ENCODE results near the gene GOLPH3. TPM values are rescaled to one million over a fixed set of nuclear protein-coding genes. Genes with fewer than 3 reads are reported as not detected.

GOLPH3 gene
- total RNA-seq, 4 donors from 2014 or later, result 149 to 277 (median 187) TPM

DNA sequence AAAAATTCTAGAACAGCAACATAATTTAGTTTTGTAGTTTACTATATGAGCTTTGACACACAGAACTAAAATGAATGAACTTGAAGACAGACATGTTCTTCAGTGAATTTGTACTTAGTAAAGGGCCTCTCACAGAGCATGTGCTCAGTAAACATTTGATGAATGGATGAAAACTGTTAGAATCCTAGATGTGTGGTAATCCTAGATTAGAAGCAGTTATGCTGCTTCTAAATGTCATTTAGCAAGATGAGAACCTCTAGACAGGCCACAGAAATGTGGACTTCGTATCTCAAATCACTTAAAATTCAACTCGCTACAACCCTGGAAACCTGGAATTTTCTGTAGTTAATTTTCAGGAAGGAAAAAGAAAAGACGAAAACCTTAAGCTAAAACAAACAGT, 8.5 kb downstream of the GOLPH3 start:
- no peaks in the 10 kb centered on the region for H3K9me3 ChIP-seq
- 51% methylated on average over 3 of the region's 3 CpGs for WGBS
- H3K36me3 ChIP-seq, result peaks cover 0 to 34% (median 14%) of the 10 kb centered on the region in 4 donors
- DNase-seq (ENCODE audit: extremely low spot score), result no peak
- H3K27me3 ChIP-seq, result no peaks in the 10 kb centered on the region
- H3K4me3 ChIP-seq, result no peak overlapping the region
- peak overlapping the region; percentile 96 to 100 (median 98) for H3K27ac ChIP-seq (replicated peaks in 1 of 4)
- no peak for TF ChIP-seq EP300 (IDR thresholded peaks at IDR 0.05)
- TF ChIP-seq, protein P1, sequence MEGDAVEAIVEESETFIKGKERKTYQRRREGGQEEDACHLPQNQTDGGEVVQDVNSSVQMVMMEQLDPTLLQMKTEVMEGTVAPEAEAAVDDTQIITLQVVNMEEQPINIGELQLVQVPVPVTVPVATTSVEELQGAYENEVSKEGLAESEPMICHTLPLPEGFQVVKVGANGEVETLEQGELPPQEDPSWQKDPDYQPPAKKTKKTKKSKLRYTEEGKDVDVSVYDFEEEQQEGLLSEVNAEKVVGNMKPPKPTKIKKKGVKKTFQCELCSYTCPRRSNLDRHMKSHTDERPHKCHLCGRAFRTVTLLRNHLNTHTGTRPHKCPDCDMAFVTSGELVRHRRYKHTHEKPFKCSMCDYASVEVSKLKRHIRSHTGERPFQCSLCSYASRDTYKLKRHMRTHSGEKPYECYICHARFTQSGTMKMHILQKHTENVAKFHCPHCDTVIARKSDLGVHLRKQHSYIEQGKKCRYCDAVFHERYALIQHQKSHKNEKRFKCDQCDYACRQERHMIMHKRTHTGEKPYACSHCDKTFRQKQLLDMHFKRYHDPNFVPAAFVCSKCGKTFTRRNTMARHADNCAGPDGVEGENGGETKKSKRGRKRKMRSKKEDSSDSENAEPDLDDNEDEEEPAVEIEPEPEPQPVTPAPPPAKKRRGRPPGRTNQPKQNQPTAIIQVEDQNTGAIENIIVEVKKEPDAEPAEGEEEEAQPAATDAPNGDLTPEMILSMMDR (IDR thresholded peaks at IDR 0.05), result no peak
- H3K4me1 ChIP-seq, result peaks cover 64 to 94% (median 83%) of the 10 kb centered on the region in 4 donors
- intact Hi-C loops (cut with DNase I), result no loop called here

DNA sequence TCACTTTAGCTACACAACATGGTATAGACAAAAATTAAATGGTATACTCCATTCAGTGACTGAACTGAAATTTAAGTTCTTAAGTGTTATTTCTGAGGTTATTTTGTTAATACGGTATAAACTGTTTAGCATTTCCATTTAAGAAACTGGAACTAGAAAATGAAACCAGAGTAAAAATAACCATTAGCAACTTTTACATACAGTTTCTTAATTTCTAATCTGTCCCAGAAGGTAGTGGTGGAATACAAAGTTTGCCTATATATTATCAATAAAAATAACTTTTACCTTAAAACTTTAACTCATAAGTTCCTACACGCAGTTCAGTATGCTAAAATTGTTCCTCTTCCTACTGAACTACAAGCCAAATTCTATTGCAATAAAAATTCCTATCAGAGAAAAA, 10.3 kb downstream of the GOLPH3 start:
- Histone ChIP-seq H3K27ac (replicated peaks in 1 of 4) (peak overlapping the region; percentile 7 to 100 (median 98)), H3K36me3 (peaks cover 0 to 17% (median 7%) of the 10 kb centered on the region in 4 donors), H3K27me3 (no peaks in the 10 kb centered on the region), H3K9me3 (no peaks in the 10 kb centered on the region), H3K4me3 (peak overlapping the region in 1 of 4 donors; percentile 10), H3K4me1 (peaks cover 62 to 94% (median 83%) of the 10 kb centered on the region in 4 donors)
- intact Hi-C loops (cut with DNase I), result no loop called here
- no peak for DNase-seq (ENCODE audit: extremely low spot score)
- WGBS, result 46% methylated on average over 2 of the region's 2 CpGs
- TF ChIP-seq, protein P1 (IDR thresholded peaks at IDR 0.05), result no peak
- TF ChIP-seq POLR2A (IDR thresholded peaks at IDR 0.05; ENCODE audit: low read depth) (no peak), POLR2AphosphoS5 (IDR thresholded peaks at IDR 0.05) (no peak), EP300 (IDR thresholded peaks at IDR 0.05) (no peak)

DNA sequence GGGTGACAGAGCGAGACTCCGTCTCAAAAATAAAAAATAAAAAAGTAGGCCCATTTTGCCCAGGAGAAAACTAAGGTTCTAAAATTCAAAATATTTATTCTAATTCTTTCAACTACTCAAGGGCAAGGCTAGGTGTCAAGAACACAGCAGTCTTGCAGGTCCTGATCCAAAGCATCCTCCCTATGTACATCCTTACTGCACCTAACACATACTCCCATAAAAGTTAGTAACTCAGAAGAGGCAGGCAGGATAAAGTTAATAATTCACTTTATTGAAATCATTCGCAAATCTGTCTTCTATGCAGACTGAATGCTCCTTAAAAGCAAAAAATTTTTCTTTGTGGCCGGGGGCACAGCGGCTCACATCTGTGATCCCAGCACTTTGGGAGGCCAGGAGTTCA, 11.1 kb downstream of the GOLPH3 start:
- WGBS, result 95% methylated on average over 5 of the region's 5 CpGs
- Histone ChIP-seq H3K27ac (replicated peaks in 1 of 4) (peak overlapping the region in 2 of 4 donors; percentile 98 to 100), H3K27me3 (no peaks in the 10 kb centered on the region), H3K4me3 (no peak overlapping the region), H3K4me1 (peaks cover 66 to 94% (median 83%) of the 10 kb centered on the region in 4 donors), H3K9me3 (no peaks in the 10 kb centered on the region), H3K36me3 (peaks cover 0 to 16% (median 6%) of the 10 kb centered on the region in 4 donors)
- intact Hi-C loops (cut with DNase I), result no loop called here
- TF ChIP-seq POLR2AphosphoS5 (IDR thresholded peaks at IDR 0.05), result no peak
- TF ChIP-seq EP300 (IDR thresholded peaks at IDR 0.05), result no peak
- TF ChIP-seq, protein P1 (IDR thresholded peaks at IDR 0.05), result no peak
- TF ChIP-seq POLR2A (IDR thresholded peaks at IDR 0.05; ENCODE audit: low read depth), result no peak
- no peak for DNase-seq (ENCODE audit: extremely low spot score)

DNA sequence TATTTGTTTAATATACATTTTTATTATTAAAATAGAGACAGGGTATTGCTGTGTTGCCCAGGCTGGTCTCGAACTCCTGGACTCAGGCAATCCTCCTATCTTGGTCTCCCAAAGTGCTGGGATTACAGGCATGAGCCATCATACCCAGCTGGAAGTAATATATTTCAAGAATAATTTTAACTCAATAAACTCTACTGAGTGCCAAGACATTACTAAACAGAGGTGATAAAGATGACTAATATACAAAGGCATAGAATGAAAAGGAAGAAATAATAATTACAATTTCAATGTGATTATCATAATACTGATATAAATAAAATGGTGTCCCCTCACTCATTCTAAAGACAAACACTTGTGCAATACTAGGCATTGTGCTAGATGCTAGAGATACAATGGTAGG, 13.9 kb downstream of the GOLPH3 start:
- Histone ChIP-seq H3K27me3 (no peaks in the 10 kb centered on the region), H3K27ac (replicated peaks in 1 of 4) (no peak overlapping the region), H3K36me3 (no peaks in the 10 kb centered on the region), H3K9me3 (no peaks in the 10 kb centered on the region), H3K4me3 (no peak overlapping the region), H3K4me1 (peaks cover 51 to 92% (median 75%) of the 10 kb centered on the region in 4 donors)
- 95% methylated on average over 1 of the region's 1 CpG for WGBS
- intact Hi-C loops (cut with DNase I), result no loop called here
- no peak for TF ChIP-seq POLR2AphosphoS5 (IDR thresholded peaks at IDR 0.05)
- TF ChIP-seq POLR2A (IDR thresholded peaks at IDR 0.05; ENCODE audit: low read depth), result no peak
- TF ChIP-seq EP300 (IDR thresholded peaks at IDR 0.05), result no peak
- TF ChIP-seq, protein P1 (IDR thresholded peaks at IDR 0.05), result no peak
- no peak for DNase-seq (ENCODE audit: extremely low spot score)
